Measurements from ENCODE around the gene BCAP29. TPM values are rescaled to one million over a fixed set of nuclear protein-coding genes. Genes with fewer than 3 reads are reported as not detected.

The BCAP29 gene
- total RNA-seq, 1 experiment from 2014 or later = 43.2 TPM

DNA sequence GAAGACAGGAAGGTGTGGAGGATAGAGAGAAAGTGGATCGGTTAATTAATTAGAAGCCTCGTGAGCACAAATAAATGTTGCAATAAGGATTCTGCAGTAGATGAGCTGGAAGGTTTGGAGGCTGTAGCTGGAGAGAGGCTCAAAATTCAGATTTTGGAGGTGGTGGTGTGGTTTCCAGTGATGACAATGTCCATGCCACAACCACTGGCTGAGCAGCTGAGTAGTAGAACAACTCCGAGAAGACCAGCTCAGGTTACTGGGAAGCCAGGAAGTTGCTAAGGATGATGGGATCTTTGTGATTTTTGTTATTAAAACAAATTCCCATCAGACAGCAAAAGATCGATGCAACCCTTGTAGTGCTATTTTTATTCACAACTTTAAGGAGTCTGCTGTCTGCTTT lies 88.2 kb downstream of the BCAP29 start:
- Histone ChIP-seq H2AFZ (ENCODE audit: low read depth, low read length, poor library complexity, severe bottlenecking) (no peak overlapping the region), H3K27me3 (ENCODE audit: insufficient read depth, low read length) (no peaks in the 10 kb centered on the region), H3K79me2 (ENCODE audit: insufficient read depth, low read length) (no peaks in the 10 kb centered on the region), H3K9me2 (ENCODE audit: insufficient read depth) (no peaks in the 10 kb centered on the region), H3K4me3 (replicated peaks in 1 of 2; ENCODE audit: low read depth in 1 of 2, low read length in 2 of 2) (no peak overlapping the region), H3K9ac (ENCODE audit: low read length) (no peak overlapping the region), H3K36me3 (ENCODE audit: control insufficient read depth in 1 of 2, insufficient read depth in 2 of 2, low read length in 2 of 2) (no peaks in the 10 kb centered on the region), H4K20me1 (ENCODE audit: insufficient read depth) (peaks cover 4% of the 10 kb centered on the region; the same call in 1 of the 2 replicates), H3K4me2 (ENCODE audit: low read length) (no peak overlapping the region), H3K27ac (ENCODE audit: low read depth, low read length) (no peak overlapping the region), H3K4me1 (ENCODE audit: control insufficient read depth in 1 of 2, insufficient read depth in 2 of 2, low read length in 2 of 2) (no peaks in the 10 kb centered on the region), H3K9me3 (ENCODE audit: control insufficient read depth in 1 of 2, insufficient read depth in 1 of 2, low read depth in 1 of 2, low read length in 2 of 2) (no peaks in the 10 kb centered on the region)
- POLR2A ChIA-PET = no interaction called here
- no peak for TF ChIP-seq ZFX (IDR thresholded peaks at IDR 0.05)
- TF ChIP-seq POLR2AphosphoS5 (IDR thresholded peaks at IDR 0.05; ENCODE audit: low read depth, low read length) = no peak
- no peak for TF ChIP-seq EGR1 (IDR thresholded peaks at IDR 0.05; ENCODE audit: low read depth)
- TF ChIP-seq CBX3 (IDR thresholded peaks at IDR 0.05; ENCODE audit: low read depth) = no peak
- TF ChIP-seq, protein P1, sequence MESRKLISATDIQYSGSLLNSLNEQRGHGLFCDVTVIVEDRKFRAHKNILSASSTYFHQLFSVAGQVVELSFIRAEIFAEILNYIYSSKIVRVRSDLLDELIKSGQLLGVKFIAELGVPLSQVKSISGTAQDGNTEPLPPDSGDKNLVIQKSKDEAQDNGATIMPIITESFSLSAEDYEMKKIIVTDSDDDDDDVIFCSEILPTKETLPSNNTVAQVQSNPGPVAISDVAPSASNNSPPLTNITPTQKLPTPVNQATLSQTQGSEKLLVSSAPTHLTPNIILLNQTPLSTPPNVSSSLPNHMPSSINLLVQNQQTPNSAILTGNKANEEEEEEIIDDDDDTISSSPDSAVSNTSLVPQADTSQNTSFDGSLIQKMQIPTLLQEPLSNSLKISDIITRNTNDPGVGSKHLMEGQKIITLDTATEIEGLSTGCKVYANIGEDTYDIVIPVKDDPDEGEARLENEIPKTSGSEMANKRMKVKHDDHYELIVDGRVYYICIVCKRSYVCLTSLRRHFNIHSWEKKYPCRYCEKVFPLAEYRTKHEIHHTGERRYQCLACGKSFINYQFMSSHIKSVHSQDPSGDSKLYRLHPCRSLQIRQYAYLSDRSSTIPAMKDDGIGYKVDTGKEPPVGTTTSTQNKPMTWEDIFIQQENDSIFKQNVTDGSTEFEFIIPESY (IDR thresholded peaks at IDR 0.05; ENCODE audit: extremely low read depth, insufficient replicate concordance, low read length) = no peak
- TF ChIP-seq, protein P2, sequence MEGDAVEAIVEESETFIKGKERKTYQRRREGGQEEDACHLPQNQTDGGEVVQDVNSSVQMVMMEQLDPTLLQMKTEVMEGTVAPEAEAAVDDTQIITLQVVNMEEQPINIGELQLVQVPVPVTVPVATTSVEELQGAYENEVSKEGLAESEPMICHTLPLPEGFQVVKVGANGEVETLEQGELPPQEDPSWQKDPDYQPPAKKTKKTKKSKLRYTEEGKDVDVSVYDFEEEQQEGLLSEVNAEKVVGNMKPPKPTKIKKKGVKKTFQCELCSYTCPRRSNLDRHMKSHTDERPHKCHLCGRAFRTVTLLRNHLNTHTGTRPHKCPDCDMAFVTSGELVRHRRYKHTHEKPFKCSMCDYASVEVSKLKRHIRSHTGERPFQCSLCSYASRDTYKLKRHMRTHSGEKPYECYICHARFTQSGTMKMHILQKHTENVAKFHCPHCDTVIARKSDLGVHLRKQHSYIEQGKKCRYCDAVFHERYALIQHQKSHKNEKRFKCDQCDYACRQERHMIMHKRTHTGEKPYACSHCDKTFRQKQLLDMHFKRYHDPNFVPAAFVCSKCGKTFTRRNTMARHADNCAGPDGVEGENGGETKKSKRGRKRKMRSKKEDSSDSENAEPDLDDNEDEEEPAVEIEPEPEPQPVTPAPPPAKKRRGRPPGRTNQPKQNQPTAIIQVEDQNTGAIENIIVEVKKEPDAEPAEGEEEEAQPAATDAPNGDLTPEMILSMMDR (IDR thresholded peaks at IDR 0.05 in 2 of 3, conservative IDR thresholded peaks at IDR 0.05 in 1 of 3; ENCODE audit: borderline replicate concordance in 1 of 3, insufficient read depth in 1 of 3, low read depth in 2 of 3, low read length in 2 of 3) = no peak
- no peak for TF ChIP-seq RAD21 (IDR thresholded peaks at IDR 0.05; ENCODE audit: low read depth)
- TF ChIP-seq TCF7L2 (IDR thresholded peaks at IDR 0.05; ENCODE audit: borderline replicate concordance, extremely low read depth, insufficient read depth, insufficient read length) = no peak
- TF ChIP-seq SP1 (IDR thresholded peaks at IDR 0.05; ENCODE audit: low read depth) = no peak
- no peak for TF ChIP-seq EZH2 (IDR thresholded peaks at IDR 0.05)
- TF ChIP-seq JUND (IDR thresholded peaks at IDR 0.05) = no peak
- no peak for TF ChIP-seq MAX (IDR thresholded peaks at IDR 0.05)
- TF ChIP-seq, protein P3, sequence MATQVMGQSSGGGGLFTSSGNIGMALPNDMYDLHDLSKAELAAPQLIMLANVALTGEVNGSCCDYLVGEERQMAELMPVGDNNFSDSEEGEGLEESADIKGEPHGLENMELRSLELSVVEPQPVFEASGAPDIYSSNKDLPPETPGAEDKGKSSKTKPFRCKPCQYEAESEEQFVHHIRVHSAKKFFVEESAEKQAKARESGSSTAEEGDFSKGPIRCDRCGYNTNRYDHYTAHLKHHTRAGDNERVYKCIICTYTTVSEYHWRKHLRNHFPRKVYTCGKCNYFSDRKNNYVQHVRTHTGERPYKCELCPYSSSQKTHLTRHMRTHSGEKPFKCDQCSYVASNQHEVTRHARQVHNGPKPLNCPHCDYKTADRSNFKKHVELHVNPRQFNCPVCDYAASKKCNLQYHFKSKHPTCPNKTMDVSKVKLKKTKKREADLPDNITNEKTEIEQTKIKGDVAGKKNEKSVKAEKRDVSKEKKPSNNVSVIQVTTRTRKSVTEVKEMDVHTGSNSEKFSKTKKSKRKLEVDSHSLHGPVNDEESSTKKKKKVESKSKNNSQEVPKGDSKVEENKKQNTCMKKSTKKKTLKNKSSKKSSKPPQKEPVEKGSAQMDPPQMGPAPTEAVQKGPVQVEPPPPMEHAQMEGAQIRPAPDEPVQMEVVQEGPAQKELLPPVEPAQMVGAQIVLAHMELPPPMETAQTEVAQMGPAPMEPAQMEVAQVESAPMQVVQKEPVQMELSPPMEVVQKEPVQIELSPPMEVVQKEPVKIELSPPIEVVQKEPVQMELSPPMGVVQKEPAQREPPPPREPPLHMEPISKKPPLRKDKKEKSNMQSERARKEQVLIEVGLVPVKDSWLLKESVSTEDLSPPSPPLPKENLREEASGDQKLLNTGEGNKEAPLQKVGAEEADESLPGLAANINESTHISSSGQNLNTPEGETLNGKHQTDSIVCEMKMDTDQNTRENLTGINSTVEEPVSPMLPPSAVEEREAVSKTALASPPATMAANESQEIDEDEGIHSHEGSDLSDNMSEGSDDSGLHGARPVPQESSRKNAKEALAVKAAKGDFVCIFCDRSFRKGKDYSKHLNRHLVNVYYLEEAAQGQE (IDR thresholded peaks at IDR 0.05; ENCODE audit: low read depth) = no peak
- TF ChIP-seq EZH2phosphoT487 (IDR thresholded peaks at IDR 0.05; ENCODE audit: borderline replicate concordance) = no peak
- no peak for TF ChIP-seq YY1 (IDR thresholded peaks at IDR 0.05; ENCODE audit: extremely low read depth, insufficient replicate concordance, low read depth, low read length)
- TF ChIP-seq ATF3 (IDR thresholded peaks at IDR 0.05) = no peak
- TF ChIP-seq SRF (IDR thresholded peaks at IDR 0.05; ENCODE audit: low read depth) = no peak
- no peak for TF ChIP-seq POLR2A (IDR thresholded peaks at IDR 0.05; ENCODE audit: borderline replicate concordance, extremely low read depth, insufficient read depth, insufficient read length)
- TF ChIP-seq SIN3A (IDR thresholded peaks at IDR 0.05; ENCODE audit: low read depth) = no peak
- TF ChIP-seq ZNF274 (IDR thresholded peaks at IDR 0.05; ENCODE audit: low read depth, low read length) = no peak
- intact Hi-C loops (cut with micrococcal nuclease) = no loop called here
- DNase-seq (ENCODE audit: low read depth, low spot score) (no peak), ATAC-seq (no peak)
- CTCF ChIA-PET = no interaction called here
- no TSS peak for BruUV-seq (replicated peaks)
- RAD21 ChIA-PET (ENCODE audit: low non-redundant PET in 1 of 2, low total read pairs in 2 of 2, uncharacterized antibody in 2 of 2, unreplicated experiment in 2 of 2) = no interaction called here
